ENCODE data around the gene SPANXN2. TPM values are rescaled to one million over a fixed set of nuclear protein-coding genes. Genes with fewer than 3 reads are reported as not detected.
"Not testable (repeated sequence)": the region's sequence is repeated elsewhere in the genome, so short reads cannot be mapped to it uniquely, and the experiment has no call there.

The SPANXN2 gene, protein sequence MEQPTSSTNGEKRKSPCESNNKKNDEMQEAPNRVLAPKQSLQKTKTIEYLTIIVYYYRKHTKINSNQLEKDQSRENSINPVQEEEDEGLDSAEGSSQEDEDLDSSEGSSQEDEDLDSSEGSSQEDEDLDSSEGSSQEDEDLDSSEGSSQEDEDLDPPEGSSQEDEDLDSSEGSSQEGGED
- total RNA-seq, result not detected

DNA sequence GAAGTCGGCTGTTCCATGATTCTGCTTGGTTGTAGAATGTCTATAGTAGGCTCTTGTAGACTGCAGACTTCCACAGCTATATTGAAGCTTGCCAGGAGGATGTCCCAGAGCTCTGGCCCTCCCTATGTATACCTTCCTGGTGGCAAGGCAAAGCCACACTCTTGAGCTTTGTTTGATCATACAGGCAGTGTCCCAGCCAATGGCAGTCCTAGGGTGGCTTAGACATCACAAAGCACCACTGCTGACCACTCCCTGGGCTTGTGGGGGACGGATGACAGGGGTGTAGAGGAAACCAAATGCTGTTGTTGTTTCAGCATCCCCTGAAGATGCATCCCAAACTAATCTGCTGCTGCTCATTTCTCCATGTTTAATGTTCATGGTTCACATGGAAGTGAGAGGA is at the start of gene SPANXN2:
Gene SPANXN2, minus strand, starts transcription at position 101 of the 400 bp plus-strand sequence. Its CDS starts 84 bp downstream, at position 17.
- ATAC-seq (ENCODE audit: low read depth); POLR2A ChIA-PET; DNase-seq; H3K27ac Mint-ChIP-seq; H3K4me1 Mint-ChIP-seq; H3K4me3 Mint-ChIP-seq; H3K9me3 Mint-ChIP-seq; H3K36me3 Mint-ChIP-seq; H3K27me3 Mint-ChIP-seq: not testable (repeated sequence)

DNA sequence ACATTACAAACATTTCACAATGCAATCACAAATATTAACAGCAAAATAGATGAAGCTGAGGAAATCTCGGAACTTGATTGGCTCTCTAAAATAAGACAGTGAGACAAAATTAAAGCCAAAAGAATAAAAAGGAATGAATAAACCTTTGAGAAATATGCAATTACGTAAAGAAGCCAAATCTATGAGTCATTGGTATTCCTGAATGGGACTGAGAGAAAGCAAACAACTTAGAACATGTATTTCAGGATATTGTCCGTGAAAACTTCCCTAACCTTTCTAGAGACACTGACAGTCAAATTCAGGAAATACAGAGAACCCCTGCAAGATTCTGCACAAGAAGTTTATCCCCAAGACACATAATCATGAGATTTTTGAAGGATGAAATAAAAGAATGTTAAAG is 48.4 kb upstream of the SPANXN2 start:
- Mint-ChIP-seq H3K4me3 (no peak overlapping the region), H3K27me3 (no peaks in the 10 kb centered on the region), H3K36me3 (no peaks in the 10 kb centered on the region), H3K9me3 (no peaks in the 10 kb centered on the region), H3K4me1 (no peaks in the 10 kb centered on the region), H3K27ac (no peak overlapping the region)
- ATAC-seq (ENCODE audit: low read depth), result no peak
- no peak for DNase-seq
- POLR2A ChIA-PET, result no interaction called here

DNA sequence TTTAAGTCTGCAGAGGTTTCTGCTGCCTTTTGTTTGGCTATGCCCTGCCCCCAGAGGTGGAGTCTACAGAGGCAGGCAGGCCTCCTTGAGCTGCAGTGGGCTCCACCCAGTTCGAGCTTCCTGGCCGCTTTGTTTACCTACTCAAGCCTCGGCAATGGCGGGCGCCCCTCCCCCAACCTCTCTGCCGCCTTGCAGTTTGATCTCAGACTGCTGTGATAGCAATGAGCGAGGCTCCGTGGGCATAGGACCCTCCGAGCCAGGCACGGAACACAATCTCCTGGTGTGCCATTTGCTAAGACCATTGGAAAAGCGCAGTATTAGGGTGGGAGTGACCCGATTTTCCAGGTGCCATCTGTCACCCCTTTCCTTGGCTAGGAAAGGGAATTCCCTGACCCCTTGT is 47.2 kb upstream of the SPANXN2 start:
- not testable (repeated sequence) for ATAC-seq (ENCODE audit: low read depth); H3K9me3 Mint-ChIP-seq; DNase-seq

DNA sequence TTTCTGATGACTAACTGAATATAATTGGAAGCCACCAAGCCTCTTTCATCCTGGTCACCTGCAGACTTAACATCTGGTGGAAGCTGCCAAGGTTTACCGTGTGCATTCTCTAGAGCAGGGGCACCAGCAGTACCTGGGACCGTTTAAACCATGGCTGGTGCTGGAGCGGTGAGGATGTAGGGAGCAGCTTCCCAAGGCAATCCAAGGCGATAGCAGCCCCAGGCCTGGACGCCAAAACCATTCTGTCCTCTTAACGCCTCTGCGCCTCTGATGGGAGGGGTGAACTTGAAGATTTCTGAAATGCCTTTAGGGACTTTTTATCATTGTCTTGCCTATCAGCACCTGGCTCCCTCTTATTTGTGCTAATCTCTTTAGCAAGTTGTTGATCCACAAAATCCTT is 37.3 kb upstream of the SPANXN2 start:
- H3K4me3 Mint-ChIP-seq, result no peak overlapping the region
- DNase-seq (no peak), ATAC-seq (ENCODE audit: low read depth) (no peak)
- H3K27me3 Mint-ChIP-seq, result no peaks in the 10 kb centered on the region
- H3K9me3 Mint-ChIP-seq, result no peaks in the 10 kb centered on the region
- H3K4me1 Mint-ChIP-seq, result no peaks in the 10 kb centered on the region
- no peak overlapping the region for H3K27ac Mint-ChIP-seq
- POLR2A ChIA-PET, result no interaction called here
- H3K36me3 Mint-ChIP-seq, result no peaks in the 10 kb centered on the region

More for the DNA sequence above, 47.2 kb upstream of the SPANXN2 start:
- H3K27ac Mint-ChIP-seq, POLR2A ChIA-PET, H3K4me3 Mint-ChIP-seq, H3K4me1 Mint-ChIP-seq, H3K27me3 Mint-ChIP-seq, H3K36me3 Mint-ChIP-seq: not testable (repeated sequence)

DNA sequence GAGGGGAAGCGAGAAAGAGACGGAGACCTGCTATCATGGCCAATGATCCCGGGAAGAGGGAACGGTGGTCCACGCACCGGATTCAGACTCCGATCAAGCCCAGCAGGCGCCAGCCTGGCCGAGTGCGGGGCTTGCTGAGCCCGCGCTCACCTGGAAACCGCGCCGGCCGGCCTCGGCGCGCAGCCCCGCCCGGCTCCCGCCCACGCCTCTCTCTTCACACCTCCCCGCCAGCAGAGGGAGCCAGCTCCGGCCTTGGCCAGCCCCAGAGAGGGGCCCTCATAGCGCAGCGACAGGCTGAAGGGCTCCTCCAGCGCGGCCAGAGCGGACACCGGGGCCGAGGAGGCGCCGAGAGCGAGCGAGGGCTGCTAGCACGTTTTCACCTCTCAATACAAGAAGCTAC is 36.8 kb upstream of the SPANXN2 start:
- Mint-ChIP-seq H3K9me3 (no peaks in the 10 kb centered on the region), H3K4me1 (no peaks in the 10 kb centered on the region), H3K27ac (no peak overlapping the region), H3K36me3 (no peaks in the 10 kb centered on the region), H3K27me3 (no peaks in the 10 kb centered on the region), H3K4me3 (no peak overlapping the region)
- no peak for ATAC-seq (ENCODE audit: low read depth)
- DNase-seq, result no peak
- POLR2A ChIA-PET, result no interaction called here

DNA sequence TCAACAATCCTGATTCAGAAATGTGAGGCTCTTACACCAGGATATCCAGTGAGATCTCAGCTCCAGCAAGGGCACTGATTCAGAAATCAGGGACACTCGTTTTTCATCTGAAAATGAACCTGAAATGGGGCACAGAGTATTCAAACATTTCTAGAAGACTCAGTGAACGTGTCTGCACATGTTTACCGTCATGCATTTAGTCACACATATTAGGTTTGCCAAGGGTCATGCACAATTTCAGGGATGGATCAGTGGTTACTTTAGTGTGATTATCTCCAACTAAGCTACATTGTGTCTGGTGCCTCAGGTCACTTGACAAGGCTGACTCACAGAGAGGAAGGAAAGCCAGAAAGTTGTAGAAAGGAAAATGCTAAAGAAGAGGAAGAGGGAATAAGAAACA is 33.6 kb upstream of the SPANXN2 start:
- POLR2A ChIA-PET, result no interaction called here
- ATAC-seq (ENCODE audit: low read depth) (no peak), DNase-seq (no peak)
- Mint-ChIP-seq H3K27me3 (no peaks in the 10 kb centered on the region), H3K36me3 (no peaks in the 10 kb centered on the region), H3K4me3 (no peak overlapping the region), H3K27ac (no peak overlapping the region), H3K4me1 (no peaks in the 10 kb centered on the region), H3K9me3 (no peaks in the 10 kb centered on the region)

DNA sequence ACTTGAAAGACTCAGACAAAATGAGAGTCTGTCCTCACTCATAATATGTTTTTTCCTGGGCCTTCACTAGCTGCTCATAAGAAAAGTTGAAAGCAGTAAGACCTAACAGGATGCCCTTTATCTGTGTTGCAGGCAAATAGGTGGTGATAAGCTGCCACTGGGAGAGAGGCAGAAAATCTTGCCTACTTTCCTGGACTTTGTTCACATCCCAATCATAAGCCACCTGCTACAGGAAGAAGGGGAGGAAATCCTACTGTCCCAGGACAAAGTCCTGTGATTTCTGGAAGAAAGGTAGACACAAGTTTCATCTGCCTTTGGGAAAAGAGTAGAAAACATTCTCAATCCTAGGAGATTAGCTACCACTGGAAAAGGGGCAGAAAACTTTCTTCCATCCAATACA is 13.3 kb upstream of the SPANXN2 start:
- H3K4me1 Mint-ChIP-seq, result no peaks in the 10 kb centered on the region
- ATAC-seq (ENCODE audit: low read depth) (no peak), DNase-seq (no peak)
- H3K27ac Mint-ChIP-seq, result no peak overlapping the region
- H3K36me3 Mint-ChIP-seq, result no peaks in the 10 kb centered on the region
- no peaks in the 10 kb centered on the region for H3K9me3 Mint-ChIP-seq
- no peak overlapping the region for H3K4me3 Mint-ChIP-seq
- H3K27me3 Mint-ChIP-seq, result no peaks in the 10 kb centered on the region
- POLR2A ChIA-PET, result no interaction called here

DNA sequence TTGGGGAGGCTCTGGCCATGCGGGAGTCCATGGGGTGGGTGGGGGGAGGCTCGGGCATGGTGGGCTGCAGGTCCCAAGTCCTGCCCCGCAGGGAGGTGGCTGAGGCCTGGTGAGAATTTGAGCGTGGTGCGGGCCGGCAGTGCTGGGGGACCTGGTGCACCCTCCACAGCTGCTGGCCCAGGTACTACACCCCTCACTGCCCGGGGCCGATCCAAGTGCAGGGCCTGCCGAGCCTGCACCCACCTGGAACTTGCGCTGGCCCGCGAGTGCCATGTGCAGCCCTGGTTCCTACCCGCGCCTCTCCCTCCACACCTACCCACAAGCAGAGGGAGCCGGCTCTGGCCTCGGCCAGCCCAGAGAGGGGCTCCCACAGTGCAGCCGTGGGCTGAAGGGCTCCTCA is 5.7 kb upstream of the SPANXN2 start:
- ATAC-seq (ENCODE audit: low read depth) (no peak), DNase-seq (no peak)
- Mint-ChIP-seq H3K4me3 (no peak overlapping the region), H3K27ac (no peak overlapping the region), H3K27me3 (no peaks in the 10 kb centered on the region), H3K36me3 (no peaks in the 10 kb centered on the region), H3K9me3 (peaks cover 1% of the 10 kb centered on the region), H3K4me1 (no peaks in the 10 kb centered on the region)
- POLR2A ChIA-PET, result no interaction called here

DNA sequence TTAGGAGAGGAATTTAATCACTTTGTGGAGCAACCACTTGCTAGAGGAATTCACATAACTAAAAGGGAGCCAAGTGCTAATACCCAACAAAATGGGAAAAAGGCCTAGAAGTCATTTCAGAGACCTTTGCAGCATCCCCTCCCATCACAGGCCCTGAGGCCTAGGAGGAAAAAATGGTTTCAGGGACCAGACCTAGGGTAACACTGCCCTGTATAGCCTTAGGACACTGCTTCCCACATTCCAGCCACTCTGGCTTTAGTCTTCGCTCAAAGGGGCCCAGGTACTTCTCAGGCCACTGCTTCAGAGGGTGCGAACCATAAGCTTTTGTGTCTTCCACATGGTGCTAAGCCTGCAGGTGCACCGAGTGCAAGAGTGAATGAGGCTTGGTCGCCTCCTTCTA is 19.1 kb downstream of the SPANXN2 start:
- H3K9me3 Mint-ChIP-seq, result no peaks in the 10 kb centered on the region
- no peaks in the 10 kb centered on the region for H3K36me3 Mint-ChIP-seq
- DNase-seq (no peak), ATAC-seq (ENCODE audit: low read depth) (no peak)
- H3K27ac Mint-ChIP-seq, result no peak overlapping the region
- no peaks in the 10 kb centered on the region for H3K27me3 Mint-ChIP-seq
- POLR2A ChIA-PET, result no interaction called here
- H3K4me3 Mint-ChIP-seq, result no peak overlapping the region
- H3K4me1 Mint-ChIP-seq, result no peaks in the 10 kb centered on the region

DNA sequence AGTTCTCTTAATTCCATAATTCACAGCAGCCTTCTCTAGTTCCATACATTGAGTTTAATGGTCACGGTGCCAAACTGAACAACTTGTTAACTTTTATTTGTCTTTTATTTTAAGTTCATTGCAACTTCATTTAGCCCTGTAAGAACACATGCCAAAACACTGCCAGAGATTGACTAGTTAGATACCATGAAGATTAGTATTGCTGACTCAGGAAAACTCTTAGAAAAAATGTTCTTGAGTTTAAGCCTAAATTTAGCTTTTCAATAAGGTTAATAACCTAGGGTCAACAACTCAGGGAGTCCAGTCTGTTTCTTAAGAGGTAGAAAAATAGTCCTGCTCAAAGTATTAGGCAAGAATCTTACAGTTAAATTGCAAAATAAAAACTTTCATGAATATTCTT is 25.7 kb downstream of the SPANXN2 start:
- ATAC-seq (ENCODE audit: low read depth) (no peak), DNase-seq (no peak)
- Mint-ChIP-seq H3K27me3 (no peaks in the 10 kb centered on the region), H3K27ac (no peak overlapping the region), H3K9me3 (no peaks in the 10 kb centered on the region), H3K36me3 (no peaks in the 10 kb centered on the region), H3K4me3 (no peak overlapping the region), H3K4me1 (no peaks in the 10 kb centered on the region)
- POLR2A ChIA-PET, result no interaction called here

DNA sequence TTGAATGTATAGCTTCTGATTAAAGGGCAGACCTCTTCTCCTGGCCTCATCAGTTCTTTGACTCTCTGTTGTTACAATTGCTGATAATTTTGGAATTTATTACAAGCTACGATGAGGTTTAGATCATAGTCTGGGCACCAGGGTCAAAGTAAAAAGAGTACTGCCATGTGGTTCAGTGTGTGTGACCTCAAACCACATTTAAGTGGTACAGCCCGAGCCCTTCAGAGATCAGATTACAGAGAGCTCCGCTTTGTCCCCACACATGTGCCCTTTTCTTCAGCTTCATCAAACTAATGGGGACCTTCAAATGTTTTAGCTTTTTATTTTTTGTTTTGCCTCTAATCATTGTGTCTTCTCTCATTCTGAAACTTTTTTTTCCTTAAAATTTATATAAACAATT is 37.1 kb downstream of the SPANXN2 start:
- H3K36me3 Mint-ChIP-seq, result no peaks in the 10 kb centered on the region
- H3K4me1 Mint-ChIP-seq, result no peaks in the 10 kb centered on the region
- no peaks in the 10 kb centered on the region for H3K27me3 Mint-ChIP-seq
- no peaks in the 10 kb centered on the region for H3K9me3 Mint-ChIP-seq
- no peak for ATAC-seq (ENCODE audit: low read depth)
- POLR2A ChIA-PET, result no interaction called here
- no peak for DNase-seq
- H3K27ac Mint-ChIP-seq, result no peak overlapping the region
- no peak overlapping the region for H3K4me3 Mint-ChIP-seq

DNA sequence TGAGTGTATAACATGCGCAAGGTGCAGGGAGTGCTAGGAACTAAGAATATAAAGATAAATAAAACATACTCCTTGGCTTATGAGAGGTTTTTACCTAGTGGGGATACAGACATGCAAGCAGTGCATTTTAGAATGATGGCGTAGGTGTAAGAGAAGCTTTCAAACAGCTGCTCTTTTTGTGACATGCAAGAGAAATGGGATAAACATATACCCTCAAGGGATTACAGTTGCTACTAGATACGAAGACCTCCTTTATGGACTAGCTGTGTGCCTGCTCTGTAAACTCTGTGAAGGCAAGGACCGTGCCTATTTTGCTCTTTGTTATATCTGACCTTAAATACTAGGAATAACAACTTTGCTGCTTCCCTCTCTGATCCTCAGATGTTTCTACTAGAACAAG is 45.6 kb downstream of the SPANXN2 start:
- Mint-ChIP-seq H3K9me3 (peaks cover 1% of the 10 kb centered on the region), H3K27ac (no peak overlapping the region), H3K27me3 (peaks cover 2% of the 10 kb centered on the region), H3K4me1 (no peaks in the 10 kb centered on the region), H3K4me3 (no peak overlapping the region), H3K36me3 (no peaks in the 10 kb centered on the region)
- POLR2A ChIA-PET, result no interaction called here
- ATAC-seq (ENCODE audit: low read depth), result no peak
- DNase-seq, result no peak

DNA sequence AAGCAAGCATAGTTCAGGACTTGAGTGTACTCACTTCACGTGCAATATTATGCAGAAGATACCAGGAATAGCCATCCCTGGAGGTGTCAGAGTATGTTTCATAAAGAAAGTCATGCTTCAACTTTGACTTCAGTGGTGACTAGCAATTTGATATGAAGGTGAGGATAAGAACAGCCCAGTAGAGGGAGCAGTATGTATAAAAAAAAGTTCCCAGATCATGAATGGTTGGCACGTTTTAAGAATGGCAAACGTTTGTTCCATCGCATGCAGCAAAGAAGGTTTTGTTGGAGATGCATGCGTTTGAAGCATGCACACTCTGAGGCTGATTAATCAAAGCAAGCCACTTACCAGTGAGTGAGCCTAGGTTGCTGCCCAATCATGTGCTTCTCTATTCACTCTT is 51.2 kb downstream of the SPANXN2 start:
- POLR2A ChIA-PET, result no interaction called here
- Mint-ChIP-seq H3K36me3 (no peaks in the 10 kb centered on the region), H3K27me3 (no peaks in the 10 kb centered on the region), H3K4me3 (no peak overlapping the region), H3K27ac (no peak overlapping the region), H3K9me3 (no peaks in the 10 kb centered on the region), H3K4me1 (no peaks in the 10 kb centered on the region)
- DNase-seq (no peak), ATAC-seq (ENCODE audit: low read depth) (no peak)

DNA sequence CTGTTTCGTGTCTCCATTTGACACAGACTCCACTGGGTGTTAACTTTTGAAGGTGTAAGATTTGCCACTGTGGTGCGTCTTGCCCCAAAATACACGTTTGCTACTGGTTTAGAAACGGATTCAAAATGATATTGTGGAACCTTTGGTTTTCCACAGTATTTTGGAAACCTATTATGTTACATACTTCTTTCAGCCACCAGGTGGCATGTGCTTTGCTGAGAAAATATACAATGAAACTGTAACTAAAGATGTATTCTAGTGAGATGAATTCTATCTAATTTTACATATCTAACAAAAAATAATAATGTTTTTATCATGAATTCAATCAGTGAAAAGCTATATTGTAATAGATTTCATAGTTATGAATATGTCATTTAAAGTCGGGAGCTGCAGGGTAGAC is 56.2 kb downstream of the SPANXN2 start:
- Mint-ChIP-seq H3K27ac (no peak overlapping the region), H3K27me3 (no peaks in the 10 kb centered on the region), H3K36me3 (no peaks in the 10 kb centered on the region), H3K9me3 (no peaks in the 10 kb centered on the region), H3K4me1 (no peaks in the 10 kb centered on the region), H3K4me3 (no peak overlapping the region)
- ATAC-seq (ENCODE audit: low read depth), result no peak
- POLR2A ChIA-PET, result no interaction called here
- no peak for DNase-seq

DNA sequence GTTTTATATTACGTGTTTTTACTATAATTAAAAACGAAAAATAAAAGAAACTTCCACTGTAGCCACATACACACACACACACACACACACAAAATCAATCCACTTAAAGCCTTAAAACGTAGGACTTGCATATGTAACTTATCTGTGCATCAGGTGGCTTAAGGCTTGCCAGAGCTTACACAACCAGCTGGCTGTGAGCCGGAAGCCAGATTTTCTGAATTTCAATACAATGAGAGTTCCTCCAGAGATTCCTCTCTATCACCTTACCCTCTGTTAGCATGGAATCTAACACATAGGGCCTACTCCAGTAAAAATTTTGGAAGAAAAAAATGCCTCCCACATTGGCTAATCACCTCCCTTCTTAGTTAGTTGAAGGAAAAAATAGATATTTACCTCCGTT is 56.8 kb downstream of the SPANXN2 start:
- no peak for ATAC-seq (ENCODE audit: low read depth)
- DNase-seq, result no peak
- POLR2A ChIA-PET, result no interaction called here

More for the DNA sequence above, 56.8 kb downstream of the SPANXN2 start:
- Mint-ChIP-seq H3K4me3 (no peak overlapping the region), H3K9me3 (no peaks in the 10 kb centered on the region), H3K4me1 (no peaks in the 10 kb centered on the region), H3K36me3 (no peaks in the 10 kb centered on the region), H3K27me3 (no peaks in the 10 kb centered on the region), H3K27ac (no peak overlapping the region)
